Measurements from ENCODE around the gene LIG3. TPM values are rescaled to one million over a fixed set of nuclear protein-coding genes. Genes with fewer than 3 reads are reported as not detected.

LIG3 gene
- total and polyA plus RNA-seq, 5 donors from 2014 or later: 9.5 to 39.1 (median 10.5) TPM

GRCh38 chr17:35017021-35017420 lies 36.7 kb downstream of the LIG3 start:
- Histone ChIP-seq H3K36me3 (ENCODE audit: control insufficient read depth, insufficient read depth, low read length) (peaks cover 90% of the 10 kb centered on the region), H3K4me3 (ENCODE audit: low read depth, low read length) (no peak overlapping the region), H3K9me3 (ENCODE audit: control insufficient read depth in 2 of 2, low read length in 2 of 2) (no peaks in the 10 kb centered on the region), H3K27ac (ENCODE audit: insufficient read depth, low read length, poor library complexity, severe bottlenecking) (no peak overlapping the region), H3K27me3 (ENCODE audit: control insufficient read depth, insufficient read depth, low read length) (no peaks in the 10 kb centered on the region), H3K4me1 (ENCODE audit: control insufficient read depth, insufficient read depth, low read length, poor library complexity, severe bottlenecking) (peaks cover 15% of the 10 kb centered on the region)
- H3K27me3 Mint-ChIP-seq: no peaks in the 10 kb centered on the region
- no peak for ATAC-seq (ENCODE audit: low read depth in 2 of 2)
- H3K4me1 Mint-ChIP-seq: peaks cover 19 to 50% (median 32%) of the 10 kb centered on the region in 4 donors
- peak overlapping the region; percentile 62 to 85 (median 70) for H3K27ac Mint-ChIP-seq
- H3K36me3 Mint-ChIP-seq: peaks cover 83% of the 10 kb centered on the region
- H3K9me3 Mint-ChIP-seq: peaks cover 0 to 1% (median 0%) of the 10 kb centered on the region in 7 donors
- no peak overlapping the region for H3K4me3 Mint-ChIP-seq
- no peak for DNase-seq

- H3K9me3 Mint-ChIP-seq: peaks cover 0 to 1% (median 0%) of the 10 kb centered on the region in 7 donors
- H3K27me3 Mint-ChIP-seq: no peaks in the 10 kb centered on the region
- DNase-seq (no peak), ATAC-seq (ENCODE audit: low read depth in 2 of 2) (no peak)
- Histone ChIP-seq H3K9me3 (ENCODE audit: control insufficient read depth in 2 of 2, low read length in 2 of 2) (no peaks in the 10 kb centered on the region), H3K36me3 (ENCODE audit: control insufficient read depth, insufficient read depth, low read length) (peaks cover 77% of the 10 kb centered on the region), H3K27me3 (ENCODE audit: control insufficient read depth, insufficient read depth, low read length) (no peaks in the 10 kb centered on the region), H3K27ac (ENCODE audit: insufficient read depth, low read length, poor library complexity, severe bottlenecking) (no peak overlapping the region), H3K4me1 (ENCODE audit: control insufficient read depth, insufficient read depth, low read length, poor library complexity, severe bottlenecking) (peaks cover 33% of the 10 kb centered on the region), H3K4me3 (ENCODE audit: low read depth, low read length) (no peak overlapping the region)
- H3K4me3 Mint-ChIP-seq: no peak overlapping the region
- peaks cover 73% of the 10 kb centered on the region for H3K36me3 Mint-ChIP-seq
- peak overlapping the region; percentile 33 to 85 (median 71) for H3K27ac Mint-ChIP-seq
- peaks cover 36 to 66% (median 50%) of the 10 kb centered on the region in 4 donors for H3K4me1 Mint-ChIP-seq
These were observed 38.5 kb downstream of the LIG3 start for GRCh38 chr17:35018814-35019213.

- Histone ChIP-seq H3K9me3 (ENCODE audit: control insufficient read depth in 2 of 2, low read length in 2 of 2) (no peaks in the 10 kb centered on the region), H3K27me3 (ENCODE audit: control insufficient read depth, insufficient read depth, low read length) (no peaks in the 10 kb centered on the region), H3K4me1 (ENCODE audit: control insufficient read depth, insufficient read depth, low read length, poor library complexity, severe bottlenecking) (peaks cover 40% of the 10 kb centered on the region), H3K4me3 (ENCODE audit: low read depth, low read length) (no peak overlapping the region), H3K36me3 (ENCODE audit: control insufficient read depth, insufficient read depth, low read length) (peaks cover 76% of the 10 kb centered on the region), H3K27ac (ENCODE audit: insufficient read depth, low read length, poor library complexity, severe bottlenecking) (no peak overlapping the region)
- Mint-ChIP-seq H3K4me1 (peaks cover 43 to 73% (median 56%) of the 10 kb centered on the region in 4 donors), H3K27me3 (no peaks in the 10 kb centered on the region), H3K4me3 (no peak overlapping the region), H3K9me3 (peaks cover 0 to 1% (median 0%) of the 10 kb centered on the region in 7 donors), H3K27ac (peak overlapping the region in 2 of 3 donors; percentile 71 to 85), H3K36me3 (peaks cover 65% of the 10 kb centered on the region)
- DNase-seq (no peak), ATAC-seq (ENCODE audit: low read depth in 2 of 2) (no peak)
These were observed 39.3 kb downstream of the LIG3 start for GRCh38 chr17:35019386-35020179.

GRCh38 chr17:35021520-35022380 lies 41.4 kb downstream of the LIG3 start:
- Histone ChIP-seq H3K9me3 (ENCODE audit: control insufficient read depth in 2 of 2, low read length in 2 of 2) (no peaks in the 10 kb centered on the region), H3K27me3 (ENCODE audit: control insufficient read depth, insufficient read depth, low read length) (no peaks in the 10 kb centered on the region), H3K27ac (ENCODE audit: insufficient read depth, low read length, poor library complexity, severe bottlenecking) (peak overlapping the region; percentile 78), H3K4me1 (ENCODE audit: control insufficient read depth, insufficient read depth, low read length, poor library complexity, severe bottlenecking) (peaks cover 40% of the 10 kb centered on the region), H3K4me3 (ENCODE audit: low read depth, low read length) (peak overlapping the region; percentile 64), H3K36me3 (ENCODE audit: control insufficient read depth, insufficient read depth, low read length) (peaks cover 72% of the 10 kb centered on the region)
- peaks cover 52% of the 10 kb centered on the region for H3K36me3 Mint-ChIP-seq
- no peaks in the 10 kb centered on the region for H3K9me3 Mint-ChIP-seq
- H3K4me1 Mint-ChIP-seq: peaks cover 43 to 88% (median 68%) of the 10 kb centered on the region in 4 donors
- peak overlapping the region; percentile 93 to 97 (median 95) for H3K27ac Mint-ChIP-seq
- peak overlapping the region in 3 of 4 donors; percentile 72 to 77 (median 77) for H3K4me3 Mint-ChIP-seq
- DNase-seq: no peak
- no peaks in the 10 kb centered on the region for H3K27me3 Mint-ChIP-seq
- ATAC-seq (ENCODE audit: low read depth in 2 of 2): no peak

- H3K9me3 ChIP-seq (ENCODE audit: control insufficient read depth in 2 of 2, low read length in 2 of 2): no peaks in the 10 kb centered on the region
- Mint-ChIP-seq H3K9me3 (no peaks in the 10 kb centered on the region), H3K36me3 (peaks cover 47% of the 10 kb centered on the region), H3K4me1 (peaks cover 37 to 88% (median 70%) of the 10 kb centered on the region in 4 donors), H3K4me3 (peak overlapping the region; percentile 72 to 77 (median 76)), H3K27me3 (no peaks in the 10 kb centered on the region), H3K27ac (peak overlapping the region; percentile 93 to 97 (median 95))
- H3K27me3 ChIP-seq (ENCODE audit: control insufficient read depth, insufficient read depth, low read length): no peaks in the 10 kb centered on the region
- H3K4me3 ChIP-seq (ENCODE audit: low read depth, low read length): peak overlapping the region; percentile 64
- peak overlapping the region; percentile 78 for H3K27ac ChIP-seq (ENCODE audit: insufficient read depth, low read length, poor library complexity, severe bottlenecking)
- H3K36me3 ChIP-seq (ENCODE audit: control insufficient read depth, insufficient read depth, low read length): peaks cover 64% of the 10 kb centered on the region
- peaks cover 40% of the 10 kb centered on the region for H3K4me1 ChIP-seq (ENCODE audit: control insufficient read depth, insufficient read depth, low read length, poor library complexity, severe bottlenecking)
- ATAC-seq (ENCODE audit: low read depth in 2 of 2): peak; percentile 100
- peak; percentile 46 to 91 (median 62) for DNase-seq
These were observed 42.3 kb downstream of the LIG3 start for GRCh38 chr17:35022536-35023063.

- ATAC-seq (ENCODE audit: low read depth in 2 of 2) (no peak), DNase-seq (no peak)
- peaks cover 56% of the 10 kb centered on the region for H3K36me3 ChIP-seq (ENCODE audit: control insufficient read depth, insufficient read depth, low read length)
- peaks cover 45% of the 10 kb centered on the region for H3K4me1 ChIP-seq (ENCODE audit: control insufficient read depth, insufficient read depth, low read length, poor library complexity, severe bottlenecking)
- H3K4me3 ChIP-seq (ENCODE audit: low read depth, low read length): peak overlapping the region; percentile 64
- Mint-ChIP-seq H3K27ac (peak overlapping the region; percentile 93 to 97 (median 95)), H3K36me3 (peaks cover 38% of the 10 kb centered on the region), H3K9me3 (no peaks in the 10 kb centered on the region), H3K4me3 (peak overlapping the region in 2 of 4 donors; percentile 7 to 75), H3K4me1 (peaks cover 31 to 86% (median 68%) of the 10 kb centered on the region in 4 donors), H3K27me3 (no peaks in the 10 kb centered on the region)
- H3K9me3 ChIP-seq (ENCODE audit: control insufficient read depth in 2 of 2, low read length in 2 of 2): no peaks in the 10 kb centered on the region
- H3K27me3 ChIP-seq (ENCODE audit: control insufficient read depth, insufficient read depth, low read length): no peaks in the 10 kb centered on the region
- H3K27ac ChIP-seq (ENCODE audit: insufficient read depth, low read length, poor library complexity, severe bottlenecking): peak overlapping the region; percentile 78
These were observed 43.2 kb downstream of the LIG3 start for GRCh38 chr17:35023538-35023937.

GRCh38 chr17:35025541-35025940 lies 45.2 kb downstream of the LIG3 start:
- H3K4me1 Mint-ChIP-seq: peaks cover 31 to 77% (median 62%) of the 10 kb centered on the region in 4 donors
- H3K4me3 Mint-ChIP-seq: no peak overlapping the region
- ATAC-seq (ENCODE audit: low read depth in 2 of 2): no peak
- H3K27ac Mint-ChIP-seq: peak overlapping the region in 2 of 3 donors; percentile 39 to 47
- no peak for DNase-seq
- Histone ChIP-seq H3K4me1 (ENCODE audit: control insufficient read depth, insufficient read depth, low read length, poor library complexity, severe bottlenecking) (peaks cover 52% of the 10 kb centered on the region), H3K36me3 (ENCODE audit: control insufficient read depth, insufficient read depth, low read length) (peaks cover 40% of the 10 kb centered on the region), H3K27ac (ENCODE audit: insufficient read depth, low read length, poor library complexity, severe bottlenecking) (no peak overlapping the region), H3K9me3 (ENCODE audit: control insufficient read depth in 2 of 2, low read length in 2 of 2) (no peaks in the 10 kb centered on the region), H3K4me3 (ENCODE audit: low read depth, low read length) (no peak overlapping the region), H3K27me3 (ENCODE audit: control insufficient read depth, insufficient read depth, low read length) (no peaks in the 10 kb centered on the region)
- H3K36me3 Mint-ChIP-seq: peaks cover 24% of the 10 kb centered on the region
- no peaks in the 10 kb centered on the region for H3K27me3 Mint-ChIP-seq
- no peaks in the 10 kb centered on the region for H3K9me3 Mint-ChIP-seq

All from CD4-positive, CD25-positive, alpha-beta regulatory T cell (primary cell).